ENCODE measurements around the gene KCTD7.
"Not testable (repeated sequence)": the region's sequence is repeated elsewhere in the genome, so short reads cannot be mapped to it uniquely, and the experiment has no call there.

The KCTD7 gene

DNA sequence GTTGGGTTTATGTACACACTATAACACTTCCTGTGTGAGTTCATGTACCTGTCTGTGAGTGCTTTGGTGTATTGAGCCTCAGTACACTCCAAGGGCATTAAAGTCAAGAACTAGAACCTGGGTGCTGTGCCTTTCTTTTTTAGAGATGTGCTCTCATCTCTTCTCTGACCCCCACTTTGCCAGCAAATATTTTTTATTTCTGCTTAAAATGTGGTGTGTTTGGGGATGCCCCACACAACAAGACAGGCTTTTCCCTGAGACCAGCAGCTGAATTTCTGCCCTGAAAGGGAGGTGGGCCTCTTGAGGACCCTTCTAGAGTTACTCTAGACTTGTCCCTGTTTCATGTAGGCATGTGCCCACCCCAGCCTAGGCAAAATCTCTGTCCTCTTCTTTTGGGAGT, 14.3 kb downstream of the KCTD7 start:
- intact Hi-C loops (cut with DNase I) = no loop called here
- DNase-seq = peak in 1 of 10 donors; percentile 14

DNA sequence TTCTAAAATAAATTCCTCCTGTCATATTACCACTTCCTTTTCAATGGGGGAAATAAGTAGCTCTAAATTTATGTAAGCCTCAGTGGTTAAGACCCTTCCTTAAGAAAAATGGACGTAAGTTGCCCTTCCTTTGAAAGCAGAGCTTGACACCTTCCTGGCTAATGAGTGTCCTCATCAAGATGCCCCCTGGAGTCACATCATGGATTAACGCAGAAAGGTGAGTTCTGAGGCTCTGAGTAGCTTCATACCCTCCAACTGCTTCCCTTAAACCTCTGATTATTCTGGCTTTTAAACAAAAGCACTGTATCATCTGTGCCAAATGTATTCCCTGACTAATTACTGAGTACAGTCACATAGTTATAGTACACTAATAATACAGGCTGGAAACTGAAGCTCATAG, 14.7 kb downstream of the KCTD7 start:
- intact Hi-C loops (cut with DNase I) = no loop called here
- no peak for DNase-seq

DNA sequence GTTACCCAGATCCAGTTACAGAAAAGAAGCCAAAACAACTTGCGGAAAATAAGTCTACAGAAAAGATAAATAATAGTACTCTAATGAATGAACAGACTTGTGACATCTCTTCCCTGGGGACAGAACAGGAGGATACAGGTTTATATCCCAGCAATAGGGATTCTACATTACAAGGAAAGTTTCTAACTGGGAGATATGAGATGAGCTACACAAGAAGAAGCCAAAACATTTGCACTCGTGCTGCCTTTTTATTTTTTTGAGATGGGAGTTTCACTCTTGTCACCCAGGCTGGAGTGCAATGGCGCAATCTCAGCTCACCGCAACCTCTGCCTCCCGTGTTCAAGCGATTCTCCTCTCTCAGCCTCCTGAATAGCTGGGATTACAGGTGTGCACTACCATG, 22.3 kb downstream of the KCTD7 start:
- not testable (repeated sequence) for DNase-seq
- intact Hi-C loops (cut with DNase I) = loop anchor here (10.0 kb wide), 1 partner anchor 56 kb away; no protein-coding TSS in a partner anchor

DNA sequence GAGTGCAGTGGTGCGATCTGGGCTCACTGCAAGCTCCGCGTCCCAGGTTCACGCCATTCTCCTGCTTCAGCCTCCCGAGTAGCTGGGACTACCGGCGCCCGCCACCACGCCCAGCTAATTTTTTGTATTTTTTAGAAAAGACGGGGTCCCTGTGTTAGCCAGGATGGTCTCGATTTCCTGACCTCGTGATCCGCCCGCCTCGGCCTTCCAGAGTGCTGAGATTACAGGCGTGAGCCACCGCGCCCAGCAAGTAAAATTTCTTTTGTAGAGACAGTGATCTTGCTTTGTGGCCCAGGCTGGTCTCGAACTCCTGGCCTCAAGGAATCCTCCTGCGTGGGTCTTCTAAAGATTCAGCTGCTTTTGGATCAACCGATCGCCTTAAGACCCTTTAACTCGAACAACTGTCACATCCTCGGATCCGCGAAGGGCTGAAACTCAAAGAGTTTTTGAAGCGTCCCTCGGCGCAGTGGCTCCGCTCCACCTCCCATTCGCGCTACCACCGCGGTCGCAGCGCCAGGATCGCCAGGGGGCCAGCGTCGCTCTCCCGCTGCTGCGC, 25.1 kb downstream of the KCTD7 start:
- intact Hi-C loops (cut with DNase I) = loop anchor here (1.0 to 10.0 kb wide), 3 partner anchors 29 to 87 kb away; partner anchors contain the start of gene RABGEF1
- DNase-seq = peak in 1 of 10 donors; percentile 84

DNA sequence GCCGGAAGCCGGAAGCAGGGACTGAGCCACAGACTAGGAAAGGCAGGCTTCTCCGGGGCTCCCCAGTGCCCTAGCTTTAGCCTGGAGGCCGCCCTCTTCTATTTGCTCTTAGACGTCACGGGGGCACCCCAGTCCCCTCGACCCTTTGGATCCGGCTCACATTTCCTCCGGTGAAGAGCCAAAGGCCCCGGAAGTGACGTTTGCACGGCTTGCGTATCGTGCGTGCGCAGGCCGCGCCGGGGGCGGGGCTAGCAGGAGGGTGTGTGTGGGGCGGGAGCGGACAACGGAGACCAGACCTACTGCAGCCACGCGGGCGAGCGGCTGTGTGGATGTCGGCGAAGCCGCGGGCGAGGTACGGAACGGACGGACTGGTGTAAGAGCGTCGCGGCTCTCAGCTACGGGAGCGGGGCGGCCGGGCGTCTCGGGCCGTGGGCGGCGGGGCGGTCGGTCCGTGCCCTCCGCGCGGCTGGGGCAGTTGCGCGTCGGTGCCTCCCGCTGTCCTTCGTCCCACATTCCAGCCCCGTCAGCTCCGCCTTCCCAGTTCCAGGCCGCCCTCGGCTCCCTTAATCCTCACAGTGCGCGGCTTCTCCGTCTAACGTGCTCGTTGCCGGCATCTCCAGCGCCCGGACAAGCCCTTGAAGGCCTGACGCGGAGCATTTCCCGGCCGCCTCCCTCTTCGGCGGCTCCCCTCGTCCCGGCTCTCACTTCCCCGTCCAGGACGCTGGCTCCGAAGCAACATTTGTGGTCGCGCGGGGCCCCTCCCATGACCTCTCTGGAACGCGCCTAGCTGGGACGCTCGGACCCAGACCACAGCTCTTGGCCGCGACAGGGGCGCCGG, 25.8 kb downstream of the KCTD7 start:
- peak; percentile 97 to 100 (median 98) for DNase-seq
- intact Hi-C loops (cut with DNase I) = loop anchor here (1.0 to 10.0 kb wide), 3 partner anchors 28 to 86 kb away; partner anchors contain the start of gene RABGEF1

DNA sequence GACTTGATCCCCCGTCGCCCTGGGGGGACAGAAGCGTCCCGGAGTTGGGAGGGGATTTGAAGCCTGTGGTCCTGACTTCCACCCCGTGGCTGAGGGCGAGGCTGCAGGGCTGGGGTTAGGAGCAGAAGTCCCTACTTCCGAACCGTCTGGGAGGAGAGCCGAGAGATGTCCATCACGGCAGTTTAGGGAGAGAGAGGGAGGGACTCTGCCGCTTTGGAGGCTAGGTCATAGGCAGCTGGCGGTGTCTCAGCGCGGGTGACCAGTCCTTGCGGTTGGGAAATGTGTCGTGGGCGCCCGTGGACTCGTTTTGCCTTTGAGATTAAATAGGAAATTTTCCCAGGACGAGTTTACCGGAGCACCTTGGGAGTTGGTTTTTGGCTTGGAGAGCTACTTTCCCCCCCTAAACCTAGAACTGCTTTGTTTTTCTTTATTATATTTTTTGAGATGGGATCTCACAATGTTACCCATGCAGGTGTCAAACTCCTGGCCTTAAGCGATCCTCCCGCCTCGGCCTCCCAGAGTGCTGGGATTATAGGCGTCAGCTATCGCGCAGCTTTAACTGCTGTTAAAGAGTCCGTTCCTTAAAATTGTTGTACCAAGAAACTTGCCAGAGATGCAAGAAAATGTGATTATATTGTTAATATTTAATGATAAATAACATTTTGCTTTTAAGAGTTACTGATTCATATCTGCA, 26.6 kb downstream of the KCTD7 start:
- DNase-seq = peak in 1 of 10 donors; percentile 77
- intact Hi-C loops (cut with DNase I) = loop anchor here (10.0 kb wide), 1 partner anchor 60 kb away; no protein-coding TSS in a partner anchor

DNA sequence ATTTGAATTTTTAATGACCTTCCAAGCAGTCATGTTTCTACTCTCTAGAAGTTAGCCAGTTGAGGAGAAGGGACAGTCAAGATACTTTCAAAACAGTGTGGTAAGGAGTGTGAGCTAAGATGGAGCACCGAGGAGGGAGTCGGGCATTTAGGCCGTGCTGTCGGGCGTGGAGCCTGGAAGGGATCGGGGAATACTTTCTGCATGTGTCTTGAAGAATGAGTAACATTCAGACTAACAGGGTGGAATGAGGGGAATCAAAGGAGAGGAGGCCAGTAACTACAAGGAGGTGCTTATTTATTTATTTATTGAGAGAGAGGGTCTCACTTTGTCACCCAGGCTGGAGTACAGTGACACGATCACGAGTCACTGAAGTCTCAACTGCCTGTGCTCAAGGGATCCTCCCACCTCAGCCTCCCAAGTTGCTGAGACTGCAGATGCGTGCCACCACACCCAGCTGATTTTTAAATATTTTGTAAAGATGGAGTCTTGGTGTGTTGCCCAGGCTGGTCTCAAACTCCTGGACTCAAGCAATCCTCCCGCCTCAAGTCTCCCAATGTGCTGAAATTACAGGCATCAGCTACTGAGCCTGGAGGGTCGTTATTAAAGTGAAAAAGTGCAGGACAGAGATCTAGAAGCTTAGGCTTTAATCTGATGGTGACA, 27.3 kb downstream of the KCTD7 start:
- DNase-seq = not testable (repeated sequence)
- intact Hi-C loops (cut with DNase I) = loop anchor here (10.0 kb wide), 1 partner anchor 61 kb away; no protein-coding TSS in a partner anchor

DNA sequence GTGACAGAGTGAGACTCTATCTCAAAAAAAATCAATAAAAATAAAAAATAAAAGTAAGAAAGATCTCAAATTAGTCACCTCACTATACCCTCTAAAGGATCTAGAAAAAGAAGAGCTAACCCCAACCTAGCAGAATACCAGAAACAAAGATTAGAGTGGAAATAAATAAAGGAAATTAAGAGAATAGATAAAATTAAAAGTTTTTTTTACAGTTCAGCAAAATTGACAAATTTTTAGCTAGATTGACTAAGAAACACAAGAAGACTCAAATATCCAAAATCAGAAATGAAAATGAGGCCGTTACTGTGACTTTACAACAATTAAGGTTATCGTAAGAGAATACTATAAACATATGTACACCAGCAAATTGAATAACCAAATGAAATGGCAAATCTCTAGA, 29.1 kb downstream of the KCTD7 start:
- intact Hi-C loops (cut with DNase I) = loop anchor here (10.0 kb wide), 1 partner anchor 63 kb away; no protein-coding TSS in a partner anchor
- no peak for DNase-seq

DNA sequence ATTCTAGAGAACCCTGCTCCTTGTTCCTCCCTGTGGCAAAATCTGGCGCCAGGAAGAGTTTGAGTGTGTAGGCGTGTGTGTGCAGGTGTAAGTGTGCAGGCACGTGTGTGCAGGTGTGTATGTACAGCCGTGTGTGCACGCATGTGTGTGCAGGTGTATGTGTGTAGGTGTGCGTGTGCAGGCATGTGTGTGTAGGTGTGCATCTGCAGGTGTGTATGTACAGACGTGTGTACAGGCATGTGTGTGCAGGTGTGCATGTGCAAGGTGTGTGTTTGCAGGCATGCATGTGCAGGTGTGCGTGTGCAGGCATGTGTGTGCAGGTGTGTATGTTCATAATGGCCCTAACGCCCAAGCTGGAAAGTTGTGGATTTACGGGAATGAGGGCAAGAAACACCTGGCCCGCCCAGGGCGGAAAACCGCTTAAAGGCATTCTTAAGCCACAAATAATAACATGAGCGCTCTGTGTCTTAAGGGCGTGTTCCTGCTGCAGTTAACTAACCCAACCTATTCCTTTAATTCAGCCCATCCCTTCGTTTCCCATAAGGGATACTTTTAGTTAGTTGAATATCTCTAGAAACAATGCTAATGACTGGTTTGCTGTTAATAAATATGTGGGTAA, 34.1 kb downstream of the KCTD7 start:
- intact Hi-C loops (cut with DNase I) = no loop called here
- no peak for DNase-seq

DNA sequence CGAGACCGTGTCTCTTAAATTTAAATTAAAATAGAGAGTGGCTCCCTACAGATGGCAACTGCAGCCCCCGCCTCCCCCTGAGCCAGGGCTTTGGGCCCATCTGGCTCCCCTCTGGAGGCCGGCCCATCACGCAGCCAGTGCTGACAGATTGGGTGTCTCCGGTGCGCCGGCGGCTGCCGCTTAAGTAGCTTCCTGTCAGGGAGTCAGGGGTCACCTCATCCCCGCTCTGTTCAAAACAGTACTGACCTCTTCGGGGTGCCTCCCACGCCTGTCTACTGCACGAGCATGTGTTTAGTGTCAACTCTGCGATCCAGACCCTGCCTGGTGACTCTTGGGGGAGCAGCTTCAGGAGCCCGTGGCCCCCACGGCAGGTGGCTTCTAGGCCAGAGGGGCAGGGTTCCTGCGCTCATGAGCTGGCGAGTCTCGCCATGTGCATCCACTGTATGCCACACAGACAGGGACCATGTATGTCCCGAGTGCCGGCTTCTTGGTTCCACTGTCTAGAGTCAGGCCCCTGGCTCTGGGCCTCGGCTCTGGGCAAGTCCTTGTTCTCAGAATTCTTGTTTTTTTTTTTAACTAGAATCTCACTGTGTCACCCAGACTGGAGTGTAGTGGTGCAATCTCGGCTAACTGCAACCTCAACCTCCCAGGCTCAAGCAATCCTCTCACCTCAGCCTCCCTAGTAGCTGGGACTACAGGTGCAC, 36.1 kb downstream of the KCTD7 start:
- intact Hi-C loops (cut with DNase I) = no loop called here
- DNase-seq = peak in 1 of 10 donors; percentile 82

DNA sequence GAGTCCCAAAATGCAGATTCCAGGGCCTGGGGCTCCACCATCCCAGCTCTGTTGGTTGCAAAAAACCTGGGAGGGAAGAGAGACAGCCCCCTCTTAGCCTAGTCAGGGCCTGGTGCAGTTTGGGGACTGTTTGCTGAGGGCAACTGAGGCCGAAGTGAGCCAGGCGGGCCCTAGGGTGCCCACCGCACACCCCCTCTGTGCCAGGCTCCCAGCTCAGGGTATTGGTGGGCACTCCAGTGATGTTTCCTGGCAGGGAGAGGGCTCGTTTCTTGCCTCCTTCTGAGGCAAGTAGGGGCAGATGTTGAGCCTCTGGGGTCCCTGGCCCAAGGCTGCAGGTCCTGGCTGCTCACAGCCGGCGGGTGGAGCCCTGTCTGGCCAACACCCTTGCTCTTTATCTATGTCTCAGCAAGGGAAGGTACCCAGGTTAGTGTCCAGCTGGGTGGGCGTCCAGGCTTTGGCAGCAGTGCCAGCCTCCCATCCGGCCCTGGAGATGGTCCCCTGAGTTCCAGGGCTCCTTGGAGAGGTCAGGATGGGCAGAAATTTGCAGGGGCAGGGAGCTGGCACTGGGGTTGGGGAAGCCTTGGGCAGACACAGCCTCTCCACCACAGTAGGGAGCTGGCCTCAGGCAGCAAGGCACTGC, 37.8 kb downstream of the KCTD7 start:
- intact Hi-C loops (cut with DNase I) = no loop called here
- peak in 1 of 10 donors; percentile 49 for DNase-seq

DNA sequence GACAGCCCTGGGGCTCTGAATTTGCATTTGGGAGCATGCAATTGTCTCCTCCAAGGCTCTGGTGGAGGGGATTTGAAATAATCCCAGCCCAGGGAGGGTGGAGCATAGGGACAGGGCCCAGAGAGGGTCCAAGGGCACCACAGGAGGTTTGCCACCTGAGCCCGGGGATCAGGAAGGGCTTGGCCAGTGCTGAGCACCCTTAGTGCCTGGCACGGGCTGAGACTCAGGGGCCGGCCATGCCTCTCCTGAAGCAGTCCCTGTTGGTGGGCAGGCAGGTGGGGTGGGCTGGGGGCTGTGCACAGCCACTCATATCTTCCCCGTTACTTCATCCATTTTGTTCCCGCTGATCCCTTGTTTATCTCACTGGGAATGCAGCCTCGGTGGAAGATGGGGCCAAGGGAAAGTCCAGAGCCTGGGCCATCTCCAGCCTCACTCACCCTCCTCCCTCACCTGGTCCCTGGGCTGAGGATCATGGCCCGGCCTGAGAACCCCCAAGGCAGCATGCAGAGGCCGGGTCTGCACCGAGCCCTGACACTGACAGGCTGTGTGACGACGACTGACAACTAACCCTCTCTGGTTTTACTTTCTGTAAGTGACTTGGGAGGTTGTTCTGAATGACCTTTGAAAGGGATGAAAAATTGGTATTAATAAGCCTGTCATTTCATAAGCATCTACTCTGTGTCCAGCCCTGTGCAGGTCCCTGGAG, 38.5 kb downstream of the KCTD7 start:
- peak in 1 of 10 donors; percentile 80 for DNase-seq
- intact Hi-C loops (cut with DNase I) = no loop called here

DNA sequence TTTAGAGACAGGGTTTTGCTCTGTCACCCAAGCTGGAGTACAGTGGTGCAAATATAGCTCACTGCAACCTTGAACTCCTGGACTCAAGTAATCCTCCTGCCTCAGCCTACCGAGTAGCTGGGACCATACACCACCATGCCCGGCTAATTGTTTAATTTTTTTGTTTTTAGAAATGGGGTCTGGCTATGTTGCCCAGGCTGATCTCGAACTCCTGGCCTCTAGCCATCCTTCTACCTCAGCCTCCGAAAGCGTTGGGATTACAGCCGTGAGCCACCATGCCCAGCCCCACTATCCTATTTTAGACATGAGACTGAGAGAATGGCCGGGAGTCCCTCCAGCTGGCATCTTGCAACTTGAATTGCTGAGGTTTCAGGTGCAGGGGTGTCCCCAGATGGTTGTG, 39.4 kb downstream of the KCTD7 start:
- intact Hi-C loops (cut with DNase I) = no loop called here
- DNase-seq = peak in 1 of 10 donors; percentile 37

DNA sequence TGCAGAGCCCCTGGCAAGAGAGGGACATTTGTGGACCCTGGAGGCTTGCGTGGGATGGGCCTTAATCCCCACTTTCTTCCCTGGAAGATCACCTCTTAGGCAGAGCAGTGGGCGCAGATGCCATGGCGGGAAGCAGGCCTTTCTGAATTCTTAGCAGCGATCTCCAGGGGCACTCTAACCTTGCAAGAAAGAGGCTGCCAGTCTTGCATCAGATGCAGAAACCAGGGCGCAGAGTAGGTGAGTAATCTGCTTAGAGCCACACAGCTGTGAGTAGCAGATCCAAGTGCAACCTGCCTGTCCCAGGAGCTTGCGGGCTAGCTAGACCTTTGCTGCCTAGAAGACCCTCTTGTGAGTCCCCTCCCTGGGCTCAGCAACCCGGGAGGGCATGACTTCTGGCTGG, 40.0 kb downstream of the KCTD7 start:
- intact Hi-C loops (cut with DNase I) = no loop called here
- DNase-seq = peak in 1 of 10 donors; percentile 34

DNA sequence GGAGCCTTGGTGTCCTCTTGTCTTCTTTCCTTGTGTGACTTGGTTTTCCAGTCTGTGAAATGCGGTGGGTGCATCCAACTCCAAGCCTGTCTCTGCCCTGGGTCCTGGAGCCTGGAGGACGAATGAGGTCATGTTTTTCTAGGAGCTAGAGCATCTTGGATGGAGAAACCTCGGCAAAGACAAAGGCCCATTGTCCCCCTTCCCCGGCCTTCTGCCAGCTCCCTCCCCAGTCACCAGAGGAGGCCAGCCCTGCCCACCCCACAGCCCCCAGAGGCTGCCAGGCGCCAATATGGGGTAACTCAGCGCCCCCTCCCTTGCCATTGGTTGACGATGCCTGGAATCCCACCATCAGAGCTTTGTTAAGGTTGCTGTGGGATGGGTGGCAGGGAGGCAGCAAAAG, 40.4 kb downstream of the KCTD7 start:
- DNase-seq = peak in 9 of 10 donors; percentile 56 to 96 (median 75)
- intact Hi-C loops (cut with DNase I) = no loop called here

DNA sequence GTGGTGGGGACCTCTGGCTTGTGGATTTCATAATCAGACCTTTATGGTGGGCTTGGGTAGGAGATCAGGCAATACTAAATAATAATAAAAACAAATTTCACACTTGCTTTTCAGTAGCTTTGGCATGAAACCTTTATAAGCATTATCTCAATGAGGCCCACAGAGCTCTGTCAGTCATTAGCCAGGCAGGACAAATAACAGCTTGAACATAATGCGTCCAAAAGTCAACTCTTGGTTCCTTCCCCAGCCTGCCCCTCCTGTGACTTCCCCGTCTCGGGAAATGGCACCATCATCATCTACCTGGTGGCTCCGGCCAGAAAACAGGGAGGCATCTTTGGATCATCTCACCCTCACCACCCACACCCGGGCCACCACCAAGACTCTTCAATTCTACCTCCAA, 40.8 kb downstream of the KCTD7 start:
- intact Hi-C loops (cut with DNase I) = no loop called here
- peak in 1 of 10 donors; percentile 32 for DNase-seq

DNA sequence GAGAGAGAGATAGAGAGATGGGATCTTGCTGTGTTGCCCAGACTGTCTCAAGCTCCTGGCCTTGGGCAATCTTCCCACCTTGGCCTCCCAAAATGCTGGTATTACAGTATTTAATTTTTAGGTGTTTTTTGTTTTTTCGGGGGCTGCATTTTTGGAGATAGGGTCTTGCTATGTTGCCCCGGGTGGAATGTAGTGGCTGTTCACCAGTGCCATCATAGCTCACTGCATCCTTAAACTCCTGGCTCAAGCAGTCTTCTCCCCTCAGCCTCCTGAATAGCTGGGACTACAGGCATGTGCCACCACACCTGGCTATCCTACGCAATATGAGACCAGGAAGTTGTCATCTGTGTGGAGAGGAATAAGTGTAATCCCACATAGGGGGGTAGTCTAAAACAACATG, 42.4 kb downstream of the KCTD7 start:
- DNase-seq = no peak
- intact Hi-C loops (cut with DNase I) = no loop called here

DNA sequence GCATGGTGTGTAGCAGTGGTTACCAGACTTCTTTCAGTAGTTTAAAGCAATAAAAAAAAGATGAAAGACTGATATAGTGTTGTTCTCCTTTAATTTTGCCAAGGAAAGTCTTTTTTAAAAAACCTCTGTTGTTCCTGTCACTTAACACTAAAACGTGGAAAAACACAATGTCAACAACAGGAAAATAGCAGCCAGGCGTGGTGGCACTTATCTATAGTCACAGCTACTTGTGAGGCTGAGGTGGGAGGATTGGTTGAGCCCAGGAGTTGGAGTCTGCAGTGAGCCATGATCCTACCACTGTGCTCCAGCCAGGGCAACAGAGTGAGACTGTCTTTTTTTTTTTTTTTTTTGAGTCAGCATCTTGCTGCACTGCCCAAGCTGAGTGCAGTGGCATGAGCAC, 42.8 kb downstream of the KCTD7 start:
- DNase-seq = peak in 1 of 10 donors; percentile 19
- intact Hi-C loops (cut with DNase I) = not testable (repeated sequence)

Data from posterior cingulate gyrus (tissue), 11 donors.